Osteoblast (primary cell): ENCODE results near the gene RBFA. TPM values are rescaled to one million over a fixed set of nuclear protein-coding genes. Genes with fewer than 3 reads are reported as not detected.

Experiments
- DNase-seq: peaks from one replicate; pipeline ENCODE4 v3.0.0; 2011; ENCODE audit warnings: low spot score, mixed read lengths; ENCODE audit not compliant: insufficient read length; ENCODE audit errors: missing footprints
- H2AFZ ChIP-seq: 2 replicates; pipeline ENCODE4 v1.6.0; 2011; ENCODE audit warnings: mild to moderate bottlenecking, low read length
- H3K27ac ChIP-seq: 2 replicates; pipeline ENCODE4 v1.5.1; 2011; ENCODE audit warnings: mild to moderate bottlenecking, low read depth, low read length, moderate library complexity
- H3K27me3 ChIP-seq: 2 replicates; pipeline ENCODE4 v1.6.0; 2012; ENCODE audit warnings: mild to moderate bottlenecking, control low read depth, inconsistent platforms, low read length, moderate library complexity; ENCODE audit not compliant: insufficient read depth
- H3K36me3 ChIP-seq: 2 replicates; pipeline ENCODE4 v1.5.1; 2011; ENCODE audit warnings: mild to moderate bottlenecking, low read length, control low read depth, moderate library complexity; ENCODE audit not compliant: insufficient read depth
- H3K4me1 ChIP-seq: 2 replicates; pipeline ENCODE4 v1.5.1; 2011; ENCODE audit warnings: mild to moderate bottlenecking, low read length, control low read depth, moderate library complexity; ENCODE audit not compliant: insufficient read depth
- H3K4me2 ChIP-seq: 2 replicates; pipeline ENCODE4 v1.6.0; 2011; ENCODE audit warnings: mild to moderate bottlenecking, low read length; ENCODE audit not compliant: insufficient read depth
- H3K4me3 ChIP-seq: fragments of 200-600 bp; sonication (generic); 3 replicates; pipeline ENCODE4 v1.5.1; 2012; ENCODE audit warnings: mild to moderate bottlenecking, low read length, inconsistent platforms; ENCODE audit not compliant: insufficient read depth
- H3K79me2 ChIP-seq: 2 replicates; pipeline ENCODE4 v1.6.0; 2012; ENCODE audit warnings: mild to moderate bottlenecking, low read length, control low read depth, inconsistent platforms; ENCODE audit not compliant: insufficient read depth
- H3K9me3 ChIP-seq: 2 replicates; pipeline ENCODE4 v1.5.1; 2011; ENCODE audit warnings: low read depth, low read length, control low read depth
- H4K20me1 ChIP-seq: 2 replicates; pipeline ENCODE4 v1.6.0; 2012; ENCODE audit warnings: mild to moderate bottlenecking, low read length, control low read depth; ENCODE audit not compliant: insufficient read depth
- total RNA-seq: library from RNA; depleted of rRNA; stranded (reverse); fragments of >200 nt; gene quantifications from 2 replicates; pipeline ENCODE4 v1.2.3, GENCODE V29; 2012
- TF ChIP-seq, protein P1 (sequence below): IDR thresholded peaks from 2 replicates; pipeline ENCODE4 v1.5.1; 2011; ENCODE audit warnings: mild to moderate bottlenecking, low read depth, low read length, moderate library complexity; ENCODE audit errors: extremely low read depth

Gene RBFA, protein sequence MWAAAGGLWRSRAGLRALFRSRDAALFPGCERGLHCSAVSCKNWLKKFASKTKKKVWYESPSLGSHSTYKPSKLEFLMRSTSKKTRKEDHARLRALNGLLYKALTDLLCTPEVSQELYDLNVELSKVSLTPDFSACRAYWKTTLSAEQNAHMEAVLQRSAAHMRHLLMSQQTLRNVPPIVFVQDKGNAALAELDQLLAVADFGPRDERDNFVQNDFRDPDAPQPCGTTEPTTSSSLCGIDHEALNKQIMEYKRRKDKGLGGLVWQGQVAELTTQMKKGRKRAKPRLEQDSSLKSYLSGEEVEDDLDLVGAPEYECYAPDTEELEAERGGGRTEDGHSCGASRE
- 28.9 and 29.0 TPM in 2 replicates for total RNA-seq

DNA sequence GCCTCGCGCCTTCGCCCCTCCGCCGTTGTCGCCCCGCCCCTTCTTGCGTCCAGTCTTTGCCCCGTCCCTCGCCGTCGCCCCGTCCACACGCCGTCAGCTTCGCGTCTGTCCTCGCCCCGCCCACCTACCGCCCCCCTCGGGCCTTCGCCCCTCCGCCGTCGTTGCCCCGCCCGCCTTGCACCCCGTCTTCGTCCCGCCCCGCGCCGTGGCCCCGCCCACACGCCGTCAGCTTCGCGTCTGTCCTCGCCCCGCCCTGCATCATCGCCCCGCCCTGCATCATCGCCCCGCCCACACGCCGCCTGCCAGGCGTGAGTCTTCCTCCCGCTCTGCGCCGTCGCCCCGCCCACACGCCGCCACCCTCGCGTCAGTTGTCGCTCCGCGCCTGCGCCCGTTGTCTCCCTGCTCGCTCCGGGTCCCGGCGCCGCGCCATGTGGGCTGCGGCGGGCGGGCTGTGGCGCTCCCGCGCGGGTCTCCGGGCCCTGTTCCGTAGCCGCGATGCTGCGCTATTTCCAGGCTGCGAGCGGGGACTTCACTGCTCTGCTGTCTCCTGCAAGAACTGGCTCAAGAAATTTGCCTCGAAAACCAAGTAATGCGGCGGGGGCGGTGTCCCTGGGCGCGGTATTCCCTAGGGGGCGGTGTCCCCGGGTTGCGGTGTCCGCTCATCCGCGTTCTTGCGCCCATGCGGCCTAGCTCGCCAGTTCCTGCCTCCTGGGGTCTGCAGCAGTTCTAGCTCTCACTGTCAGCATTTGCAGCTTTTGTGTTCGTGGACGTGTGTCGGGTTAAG is at the start of gene RBFA:
Gene RBFA (plus strand): TSS at position 367 of the 784 bp plus-strand sequence. CDS start 62 bp downstream, at position 429.
- DNase-seq: peak; percentile 99
- peak within 1 kb of the TSS; percentile 95 for H3K4me2 ChIP-seq
- H3K27ac ChIP-seq: peak within 1 kb of the TSS; percentile 90
- H2AFZ ChIP-seq: peak within 1 kb of the TSS; percentile 93
- no peaks in the 10 kb centered on the region for H3K9me3 ChIP-seq
- peaks cover 11% of the 10 kb centered on the region for H4K20me1 ChIP-seq
- peaks cover 7% of the 10 kb centered on the region for H3K36me3 ChIP-seq
- H3K4me1 ChIP-seq: peaks cover 14% of the 10 kb centered on the region
- H3K4me3 ChIP-seq: peak within 1 kb of the TSS; percentile 99
- H3K27me3 ChIP-seq: no peaks in the 10 kb centered on the region
- peaks cover 29% of the 10 kb centered on the region for H3K79me2 ChIP-seq
- TF ChIP-seq, protein P1, sequence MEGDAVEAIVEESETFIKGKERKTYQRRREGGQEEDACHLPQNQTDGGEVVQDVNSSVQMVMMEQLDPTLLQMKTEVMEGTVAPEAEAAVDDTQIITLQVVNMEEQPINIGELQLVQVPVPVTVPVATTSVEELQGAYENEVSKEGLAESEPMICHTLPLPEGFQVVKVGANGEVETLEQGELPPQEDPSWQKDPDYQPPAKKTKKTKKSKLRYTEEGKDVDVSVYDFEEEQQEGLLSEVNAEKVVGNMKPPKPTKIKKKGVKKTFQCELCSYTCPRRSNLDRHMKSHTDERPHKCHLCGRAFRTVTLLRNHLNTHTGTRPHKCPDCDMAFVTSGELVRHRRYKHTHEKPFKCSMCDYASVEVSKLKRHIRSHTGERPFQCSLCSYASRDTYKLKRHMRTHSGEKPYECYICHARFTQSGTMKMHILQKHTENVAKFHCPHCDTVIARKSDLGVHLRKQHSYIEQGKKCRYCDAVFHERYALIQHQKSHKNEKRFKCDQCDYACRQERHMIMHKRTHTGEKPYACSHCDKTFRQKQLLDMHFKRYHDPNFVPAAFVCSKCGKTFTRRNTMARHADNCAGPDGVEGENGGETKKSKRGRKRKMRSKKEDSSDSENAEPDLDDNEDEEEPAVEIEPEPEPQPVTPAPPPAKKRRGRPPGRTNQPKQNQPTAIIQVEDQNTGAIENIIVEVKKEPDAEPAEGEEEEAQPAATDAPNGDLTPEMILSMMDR: no peak

GRCh38 chr18:79985172-79985571 is 49.1 kb upstream of the RBFA start:
- Histone ChIP-seq H4K20me1 (peaks cover 70% of the 10 kb centered on the region), H3K4me1 (peaks cover 23% of the 10 kb centered on the region), H3K27me3 (no peaks in the 10 kb centered on the region), H3K4me2 (no peak overlapping the region), H3K9me3 (no peaks in the 10 kb centered on the region), H3K79me2 (peaks cover 83% of the 10 kb centered on the region), H3K4me3 (no peak overlapping the region), H3K27ac (no peak overlapping the region), H2AFZ (no peak overlapping the region), H3K36me3 (peaks cover 33% of the 10 kb centered on the region)
- no peak for DNase-seq
- TF ChIP-seq, protein P1: no peak

- peaks cover 33% of the 10 kb centered on the region for H3K36me3 ChIP-seq
- H2AFZ ChIP-seq: no peak overlapping the region
- H3K27me3 ChIP-seq: no peaks in the 10 kb centered on the region
- H3K27ac ChIP-seq: peak overlapping the region; percentile 30
- peak overlapping the region; percentile 95 for H3K4me3 ChIP-seq
- H3K4me2 ChIP-seq: peak overlapping the region; percentile 89
- H4K20me1 ChIP-seq: peaks cover 54% of the 10 kb centered on the region
- H3K9me3 ChIP-seq: no peaks in the 10 kb centered on the region
- peaks cover 67% of the 10 kb centered on the region for H3K79me2 ChIP-seq
- TF ChIP-seq, protein P1: no peak
- DNase-seq: peak; percentile 82
- H3K4me1 ChIP-seq: peaks cover 23% of the 10 kb centered on the region
Observed at GRCh38 chr18:79986726-79987125, 47.5 kb upstream of the RBFA start.

GRCh38 chr18:79987566-79987965 is 46.7 kb upstream of the RBFA start:
- TF ChIP-seq, protein P1: no peak
- Histone ChIP-seq H3K36me3 (peaks cover 30% of the 10 kb centered on the region), H3K4me1 (peaks cover 23% of the 10 kb centered on the region), H3K4me3 (peak overlapping the region; percentile 95), H2AFZ (no peak overlapping the region), H3K79me2 (peaks cover 59% of the 10 kb centered on the region), H3K27me3 (no peaks in the 10 kb centered on the region), H3K9me3 (no peaks in the 10 kb centered on the region), H3K27ac (peak overlapping the region; percentile 96), H3K4me2 (peak overlapping the region; percentile 89), H4K20me1 (peaks cover 46% of the 10 kb centered on the region)
- peak; percentile 57 for DNase-seq
